ENCODE results near the gene ADAMTS17.
A peak's percentile ranks its signal among the peaks of the same experiment; 100 is the strongest.

Gene ADAMTS17

GRCh38 chr15:99962006-99962561, 379.7 kb downstream of the ADAMTS17 start:
- DNase-seq (ENCODE audit: low read depth): no peak
- H3K4me3 ChIP-seq (ENCODE audit: control insufficient read depth, low read depth, low read length): no peak overlapping the region
- TF ChIP-seq CTCF (conservative IDR thresholded peaks at IDR 0.05; ENCODE audit: control insufficient read depth, insufficient read depth, low read depth, low read length): no peak

GRCh38 chr15:99961011-99961441, 380.7 kb downstream of the ADAMTS17 start:
- no peak overlapping the region for H3K4me3 ChIP-seq (ENCODE audit: control insufficient read depth, low read depth, low read length)
- TF ChIP-seq CTCF (conservative IDR thresholded peaks at IDR 0.05; ENCODE audit: control insufficient read depth, insufficient read depth, low read depth, low read length): peak; percentile 15
- peak; percentile 42 for DNase-seq (ENCODE audit: low read depth)

DNA sequence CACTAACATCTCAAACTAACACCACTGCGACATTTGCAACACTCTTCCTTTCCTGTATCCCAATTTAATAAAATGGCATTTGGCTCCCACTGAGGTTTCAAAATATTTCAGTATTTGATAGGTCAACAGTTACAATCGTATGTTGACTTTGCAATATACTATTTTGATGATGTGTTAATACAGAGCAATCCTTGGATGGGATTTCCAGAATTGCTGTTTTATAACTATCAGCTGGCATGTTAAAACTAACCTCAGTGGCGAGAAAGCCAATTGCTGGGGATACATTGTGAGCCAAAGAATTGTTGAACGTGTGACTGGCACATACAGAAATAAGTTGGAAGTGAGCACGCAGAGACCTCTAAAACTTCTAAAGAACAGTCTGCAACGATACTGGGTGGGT, 382.4 kb downstream of the ADAMTS17 start:
- no peak for DNase-seq (ENCODE audit: low read depth)
- H3K4me3 ChIP-seq (ENCODE audit: control insufficient read depth, low read depth, low read length): no peak overlapping the region

DNA sequence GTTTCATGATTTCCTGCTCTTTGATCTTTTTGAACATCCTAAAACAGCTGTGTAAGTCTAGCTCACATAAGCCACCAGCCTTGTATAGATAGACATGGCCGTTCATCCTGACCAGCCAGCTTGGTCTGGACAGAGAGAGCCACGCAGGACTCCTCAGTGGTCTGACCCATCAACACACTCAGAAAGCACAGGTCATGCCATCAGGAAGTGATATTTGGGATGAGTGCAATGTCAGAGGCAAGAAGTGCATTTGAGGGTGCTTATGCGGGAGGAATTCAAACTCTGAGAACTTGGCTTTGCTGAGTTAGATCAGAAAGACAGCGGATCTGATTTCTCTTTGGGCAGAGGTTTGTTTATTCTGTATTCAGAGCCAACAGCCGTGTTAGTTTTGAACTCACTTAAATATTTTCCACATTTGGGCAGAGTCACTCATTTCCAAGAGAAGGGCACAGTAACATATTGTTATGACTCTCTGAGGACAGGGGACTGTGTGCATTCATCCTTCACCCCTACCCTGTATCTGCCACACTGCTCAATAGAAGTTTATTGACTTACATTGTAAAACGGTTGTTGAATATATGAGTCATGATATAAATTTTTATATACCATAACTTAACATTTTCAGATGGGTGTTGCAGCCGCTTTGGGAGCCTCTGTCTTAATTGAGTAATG, 383.2 kb downstream of the ADAMTS17 start:
- H3K4me3 ChIP-seq (ENCODE audit: control insufficient read depth, low read depth, low read length): no peak overlapping the region
- DNase-seq (ENCODE audit: low read depth): no peak
- TF ChIP-seq CTCF (conservative IDR thresholded peaks at IDR 0.05; ENCODE audit: control insufficient read depth, insufficient read depth, low read depth, low read length): no peak

More for the DNA sequence above, 382.4 kb downstream of the ADAMTS17 start:
- TF ChIP-seq CTCF (conservative IDR thresholded peaks at IDR 0.05; ENCODE audit: control insufficient read depth, insufficient read depth, low read depth, low read length): no peak

DNA sequence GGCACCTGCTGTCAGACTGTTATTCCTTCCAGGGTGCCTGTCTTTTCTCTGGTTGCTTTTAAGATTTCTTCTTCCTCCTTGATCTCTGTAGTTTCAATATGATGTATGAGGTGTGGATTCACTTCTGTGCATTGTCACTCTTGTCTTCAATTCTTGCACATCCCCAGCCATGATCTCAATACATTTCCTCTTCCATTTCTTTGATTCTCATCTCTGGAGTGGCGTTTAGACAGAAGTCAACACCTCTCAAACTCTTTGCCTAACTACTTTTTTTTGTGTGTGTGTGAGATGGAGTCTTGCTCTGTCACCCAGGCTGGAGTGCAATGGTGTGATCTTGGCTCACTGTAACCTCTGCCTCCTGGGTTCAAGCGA, 384.1 kb downstream of the ADAMTS17 start:
- H3K4me3 ChIP-seq (ENCODE audit: control insufficient read depth, low read depth, low read length): no peak overlapping the region
- no peak for TF ChIP-seq CTCF (conservative IDR thresholded peaks at IDR 0.05; ENCODE audit: control insufficient read depth, insufficient read depth, low read depth, low read length)
- no peak for DNase-seq (ENCODE audit: low read depth)

DNA sequence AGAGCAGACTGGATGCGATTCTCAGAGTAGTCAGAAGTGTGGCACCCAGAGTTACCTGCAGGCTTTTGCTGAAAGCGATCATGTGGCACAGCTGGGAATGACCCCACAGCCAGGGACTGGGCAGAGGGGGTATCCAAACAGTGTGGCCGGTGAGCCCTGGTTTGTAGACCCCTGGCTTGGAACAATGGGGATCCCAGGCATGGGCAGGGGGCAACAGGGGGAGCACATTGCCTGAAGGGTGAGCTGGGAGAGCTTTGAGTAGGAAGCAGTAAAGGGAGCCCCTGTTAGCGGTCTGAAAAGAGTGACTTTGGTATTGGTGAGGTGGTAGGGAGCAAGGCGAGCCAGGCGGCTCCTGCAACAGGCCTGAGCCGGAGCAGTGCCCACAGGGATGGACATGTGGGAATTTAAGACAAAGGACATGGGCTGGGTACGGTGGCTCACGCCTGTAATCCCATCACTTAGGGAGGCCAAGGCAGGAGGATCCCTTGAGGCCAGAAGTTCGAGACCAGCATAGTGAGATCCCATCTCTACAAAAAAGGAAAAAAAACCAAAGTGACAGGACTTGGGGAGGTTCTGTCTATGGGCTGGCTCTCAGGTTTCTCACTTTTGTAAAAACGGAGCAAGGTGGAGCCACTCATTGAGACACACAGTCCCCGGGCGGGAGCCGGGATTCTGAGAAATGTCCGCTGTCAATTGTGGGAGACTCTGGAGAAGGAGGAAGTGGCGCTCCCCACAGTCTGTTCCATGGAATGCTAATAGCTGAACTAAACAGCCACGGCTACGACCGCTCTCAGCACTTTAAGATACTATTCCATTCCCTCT, 384.7 kb downstream of the ADAMTS17 start:
- no peak for DNase-seq (ENCODE audit: low read depth)
- no peak for TF ChIP-seq CTCF (conservative IDR thresholded peaks at IDR 0.05; ENCODE audit: control insufficient read depth, insufficient read depth, low read depth, low read length)
- no peak overlapping the region for H3K4me3 ChIP-seq (ENCODE audit: control insufficient read depth, low read depth, low read length)

Measured in fibroblast of mammary gland (primary cell).